ENCODE data around the gene MMAB. TPM values are rescaled to one million over a fixed set of nuclear protein-coding genes. Genes with fewer than 3 reads are reported as not detected.

MMAB gene
- total RNA-seq, 2 donors from 2014 or later, result 59.1 to 76.6 TPM

DNA sequence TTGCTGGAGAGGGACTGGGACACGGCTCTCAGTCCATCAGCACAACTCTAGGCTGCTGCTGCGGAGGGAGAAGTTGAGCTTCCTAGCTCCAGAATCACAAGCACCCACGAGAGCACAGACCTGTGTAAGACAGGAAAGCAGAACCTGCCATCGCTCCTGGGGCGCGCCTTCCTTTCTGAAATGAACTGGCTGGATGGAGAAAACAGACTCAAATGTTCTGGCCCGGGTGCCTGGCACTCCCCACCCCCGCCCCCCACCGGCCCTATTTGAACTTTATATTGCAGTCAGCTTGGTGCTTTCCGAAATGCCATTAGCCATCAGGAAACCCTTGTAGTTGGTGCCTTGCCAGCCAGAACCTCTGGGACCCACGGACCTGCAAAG lies 24.1 kb upstream of the MMAB start:
- Histone ChIP-seq H3K27ac (no peak overlapping the region), H3K9me3 (no peaks in the 10 kb centered on the region), H3K27me3 (no peaks in the 10 kb centered on the region), H3K4me1 (no peaks in the 10 kb centered on the region), H3K36me3 (no peaks in the 10 kb centered on the region), H3K9ac (ENCODE audit: low read depth in 2 of 2, low read length in 2 of 2) (no peak overlapping the region), H3K4me3 (no peak overlapping the region)
- TF ChIP-seq, protein P1, sequence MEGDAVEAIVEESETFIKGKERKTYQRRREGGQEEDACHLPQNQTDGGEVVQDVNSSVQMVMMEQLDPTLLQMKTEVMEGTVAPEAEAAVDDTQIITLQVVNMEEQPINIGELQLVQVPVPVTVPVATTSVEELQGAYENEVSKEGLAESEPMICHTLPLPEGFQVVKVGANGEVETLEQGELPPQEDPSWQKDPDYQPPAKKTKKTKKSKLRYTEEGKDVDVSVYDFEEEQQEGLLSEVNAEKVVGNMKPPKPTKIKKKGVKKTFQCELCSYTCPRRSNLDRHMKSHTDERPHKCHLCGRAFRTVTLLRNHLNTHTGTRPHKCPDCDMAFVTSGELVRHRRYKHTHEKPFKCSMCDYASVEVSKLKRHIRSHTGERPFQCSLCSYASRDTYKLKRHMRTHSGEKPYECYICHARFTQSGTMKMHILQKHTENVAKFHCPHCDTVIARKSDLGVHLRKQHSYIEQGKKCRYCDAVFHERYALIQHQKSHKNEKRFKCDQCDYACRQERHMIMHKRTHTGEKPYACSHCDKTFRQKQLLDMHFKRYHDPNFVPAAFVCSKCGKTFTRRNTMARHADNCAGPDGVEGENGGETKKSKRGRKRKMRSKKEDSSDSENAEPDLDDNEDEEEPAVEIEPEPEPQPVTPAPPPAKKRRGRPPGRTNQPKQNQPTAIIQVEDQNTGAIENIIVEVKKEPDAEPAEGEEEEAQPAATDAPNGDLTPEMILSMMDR (IDR thresholded peaks at IDR 0.05), result no peak
- no peak for DNase-seq
- intact Hi-C loops (cut with DNase I), result loop anchor here (1.0 to 5.0 kb wide), 2 partner anchors 75 to 178 kb away; no protein-coding TSS in a partner anchor

DNA sequence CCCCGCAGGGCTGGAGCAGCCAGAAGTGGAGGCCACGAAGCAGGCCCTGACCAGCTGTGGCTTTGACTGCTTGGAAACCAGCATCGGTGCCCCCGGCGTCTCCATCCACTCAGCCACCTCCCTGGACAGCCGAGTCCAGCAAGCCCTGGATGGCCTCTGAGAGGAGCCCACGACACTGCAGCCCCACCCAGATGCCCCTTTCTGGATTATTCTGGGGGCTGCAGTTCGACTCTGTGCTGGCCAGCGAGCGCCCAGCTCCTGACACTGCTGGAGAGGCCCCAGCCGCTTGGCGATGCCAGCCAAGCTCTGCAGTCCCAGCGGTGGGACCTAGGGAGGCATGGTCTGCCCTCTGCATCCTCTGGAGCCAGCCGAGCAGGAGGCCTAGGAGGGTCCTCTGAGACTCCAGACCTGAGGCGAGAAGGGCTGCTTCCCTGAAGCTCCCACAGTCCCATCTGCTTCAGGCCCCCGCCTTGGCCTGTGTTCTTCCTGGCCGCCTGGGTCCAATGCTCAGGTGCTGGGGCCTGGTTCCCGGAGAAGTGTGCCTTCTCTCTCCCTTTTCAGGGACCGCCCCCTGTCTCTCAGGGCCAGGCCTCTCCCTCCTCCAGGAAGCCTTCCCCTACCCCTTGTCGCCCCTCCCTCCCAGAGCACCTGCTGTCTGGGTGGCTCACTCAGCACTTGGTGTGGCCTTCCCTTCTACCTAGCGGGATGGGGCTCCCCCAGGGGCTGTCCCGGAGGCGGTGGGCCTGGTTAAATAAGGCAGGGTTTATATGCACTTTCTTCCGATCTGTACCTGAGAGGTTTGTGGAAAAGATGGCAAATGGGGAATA lies 23.3 kb upstream of the MMAB start:
- Histone ChIP-seq H3K4me3 (no peak overlapping the region), H3K4me1 (no peaks in the 10 kb centered on the region), H3K9me3 (no peaks in the 10 kb centered on the region), H3K9ac (ENCODE audit: low read depth in 2 of 2, low read length in 2 of 2) (no peak overlapping the region), H3K27me3 (no peaks in the 10 kb centered on the region), H3K27ac (no peak overlapping the region), H3K36me3 (no peaks in the 10 kb centered on the region)
- no peak for DNase-seq
- intact Hi-C loops (cut with DNase I), result loop anchor here (1.0 to 5.0 kb wide), 2 partner anchors 74 to 179 kb away; no protein-coding TSS in a partner anchor
- TF ChIP-seq, protein P1 (IDR thresholded peaks at IDR 0.05), result no peak

DNA sequence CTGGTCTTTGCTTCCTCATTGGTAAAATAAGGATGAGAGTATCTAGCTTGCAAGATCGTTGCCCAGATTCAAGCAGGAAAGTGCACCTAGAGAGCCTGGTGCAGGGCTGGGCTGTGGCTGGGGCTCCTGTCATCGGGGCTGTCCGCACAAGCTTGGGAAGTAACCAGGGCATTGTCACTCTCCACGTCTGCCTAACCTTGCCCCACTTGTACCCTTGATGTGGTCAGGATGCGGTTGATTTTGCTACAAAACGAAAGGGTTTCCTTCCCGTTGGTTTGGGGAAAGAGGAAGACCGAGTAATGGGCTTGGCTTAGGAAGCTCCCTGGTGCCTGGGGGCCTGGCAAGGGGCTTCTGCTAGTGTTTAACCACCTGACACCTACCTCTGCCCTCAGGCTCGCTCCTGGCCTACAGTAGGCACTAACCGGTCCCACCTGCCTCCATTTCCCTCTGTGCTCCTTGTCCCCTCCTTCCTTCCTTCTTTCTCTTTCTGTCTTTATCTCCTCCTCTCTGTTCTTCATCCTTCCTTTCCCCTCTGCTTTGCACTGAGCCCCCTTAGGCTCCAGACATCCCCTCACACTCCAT lies 22.1 kb upstream of the MMAB start:
- DNase-seq, result no peak
- TF ChIP-seq, protein P1 (IDR thresholded peaks at IDR 0.05), result no peak
- H3K36me3 ChIP-seq, result no peaks in the 10 kb centered on the region
- no peak overlapping the region for H3K4me3 ChIP-seq
- no peak overlapping the region for H3K27ac ChIP-seq
- H3K9me3 ChIP-seq, result no peaks in the 10 kb centered on the region
- H3K27me3 ChIP-seq, result no peaks in the 10 kb centered on the region
- H3K4me1 ChIP-seq, result no peaks in the 10 kb centered on the region
- no peak overlapping the region for H3K9ac ChIP-seq (ENCODE audit: low read depth in 2 of 2, low read length in 2 of 2)
- intact Hi-C loops (cut with DNase I), result loop anchor here (5.0 kb wide), 1 partner anchor 73 kb away; no protein-coding TSS in a partner anchor

DNA sequence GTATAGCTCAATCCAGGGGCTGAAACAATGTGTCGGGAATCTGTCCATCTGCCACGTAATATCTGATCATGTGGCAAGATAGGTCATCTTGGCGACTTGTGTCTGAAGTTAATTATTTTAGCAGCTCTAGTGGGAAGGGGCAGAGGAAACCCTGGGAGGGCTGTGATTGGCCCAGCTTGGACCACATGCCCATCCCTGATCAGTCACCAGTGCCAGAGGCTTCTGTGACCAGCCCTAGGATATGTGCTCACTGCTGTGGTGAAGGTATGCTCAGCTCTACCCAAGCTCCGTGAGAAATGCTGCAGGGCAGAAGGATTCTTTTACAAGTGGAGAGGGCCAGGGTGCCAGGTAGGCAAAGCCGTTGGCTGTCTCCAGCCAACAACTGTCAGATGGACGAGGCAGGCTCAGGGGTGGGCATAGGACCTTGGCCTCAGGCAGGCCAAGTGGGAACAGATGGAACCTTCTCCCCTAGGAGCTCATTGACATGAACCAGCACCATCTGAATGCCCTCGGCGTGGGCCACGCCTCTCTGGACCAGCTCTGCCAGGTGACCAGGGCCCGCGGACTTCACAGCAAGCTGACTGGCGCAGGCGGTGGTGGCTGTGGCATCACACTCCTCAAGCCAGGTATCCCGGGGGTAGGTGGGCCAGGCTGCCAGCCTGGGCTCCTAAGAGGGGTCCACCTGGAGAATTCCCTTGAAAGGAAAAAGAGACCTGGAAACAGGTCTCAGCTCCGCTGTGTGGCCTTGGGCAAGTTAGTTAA lies 21.4 kb upstream of the MMAB start:
- TF ChIP-seq, protein P1 (IDR thresholded peaks at IDR 0.05), result no peak
- DNase-seq, result no peak
- no peak overlapping the region for H3K27ac ChIP-seq
- H3K27me3 ChIP-seq, result no peaks in the 10 kb centered on the region
- H3K36me3 ChIP-seq, result no peaks in the 10 kb centered on the region
- no peaks in the 10 kb centered on the region for H3K4me1 ChIP-seq
- intact Hi-C loops (cut with DNase I), result loop anchor here (5.0 kb wide), 1 partner anchor 72 kb away; no protein-coding TSS in a partner anchor
- no peak overlapping the region for H3K9ac ChIP-seq (ENCODE audit: low read depth in 2 of 2, low read length in 2 of 2)
- no peaks in the 10 kb centered on the region for H3K9me3 ChIP-seq
- no peak overlapping the region for H3K4me3 ChIP-seq

DNA sequence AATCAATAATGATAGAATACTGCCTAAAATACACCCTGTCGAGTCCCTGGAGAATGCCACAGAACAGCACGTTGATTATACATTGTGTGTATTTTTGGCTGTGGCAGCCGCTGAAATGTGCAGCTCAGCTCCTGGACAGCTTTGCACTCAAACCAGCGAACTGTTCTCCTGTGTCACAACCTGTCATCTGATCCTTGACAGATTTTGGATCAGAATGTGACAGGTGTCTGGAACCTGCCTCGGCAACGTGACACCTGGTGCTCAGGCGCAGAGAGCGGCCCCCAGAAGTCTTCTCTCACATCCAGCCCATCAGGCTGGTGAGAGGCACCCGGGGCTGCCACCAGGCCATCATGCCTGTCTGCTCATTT lies 19.6 kb upstream of the MMAB start:
- Histone ChIP-seq H3K4me3 (no peak overlapping the region), H3K27me3 (no peaks in the 10 kb centered on the region), H3K27ac (no peak overlapping the region), H3K36me3 (no peaks in the 10 kb centered on the region), H3K9me3 (no peaks in the 10 kb centered on the region), H3K4me1 (no peaks in the 10 kb centered on the region), H3K9ac (ENCODE audit: low read depth in 2 of 2, low read length in 2 of 2) (no peak overlapping the region)
- intact Hi-C loops (cut with DNase I), result no loop called here
- no peak for DNase-seq
- TF ChIP-seq, protein P1 (IDR thresholded peaks at IDR 0.05), result no peak
